ENCODE results near the gene SSBP3. TPM values are rescaled to one million over a fixed set of nuclear protein-coding genes. Genes with fewer than 3 reads are reported as not detected.

The SSBP3 gene
- total RNA-seq, 1 donor from 2014 or later: 161 TPM

DNA sequence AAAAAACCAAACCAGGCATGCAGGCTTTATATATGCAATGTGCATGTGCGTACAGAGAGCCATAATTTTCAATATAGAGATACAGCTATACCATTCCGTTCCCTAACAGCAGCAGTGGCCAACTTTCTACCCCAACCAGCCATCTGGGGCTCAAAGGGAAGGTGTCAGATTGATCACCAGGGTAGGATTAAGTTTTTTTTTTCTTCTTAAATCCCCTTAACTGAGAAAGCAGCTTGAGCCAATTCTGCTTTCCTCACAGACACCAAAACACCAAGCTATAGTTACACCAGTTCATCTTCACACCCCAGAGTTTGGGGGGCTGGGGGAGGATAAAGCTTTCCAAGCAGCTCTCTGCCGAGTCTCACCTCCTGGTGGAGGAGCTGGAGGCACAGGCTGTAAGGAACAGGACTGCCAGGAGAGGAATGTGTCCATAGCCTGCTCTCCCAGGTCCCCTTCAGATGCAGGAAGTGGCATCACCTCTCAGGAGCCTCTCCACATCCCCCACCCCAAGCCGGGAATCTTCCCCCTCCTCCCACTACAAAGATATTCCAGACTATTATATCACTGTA is 87.9 kb downstream of the SSBP3 start:
- TF ChIP-seq, protein P1, sequence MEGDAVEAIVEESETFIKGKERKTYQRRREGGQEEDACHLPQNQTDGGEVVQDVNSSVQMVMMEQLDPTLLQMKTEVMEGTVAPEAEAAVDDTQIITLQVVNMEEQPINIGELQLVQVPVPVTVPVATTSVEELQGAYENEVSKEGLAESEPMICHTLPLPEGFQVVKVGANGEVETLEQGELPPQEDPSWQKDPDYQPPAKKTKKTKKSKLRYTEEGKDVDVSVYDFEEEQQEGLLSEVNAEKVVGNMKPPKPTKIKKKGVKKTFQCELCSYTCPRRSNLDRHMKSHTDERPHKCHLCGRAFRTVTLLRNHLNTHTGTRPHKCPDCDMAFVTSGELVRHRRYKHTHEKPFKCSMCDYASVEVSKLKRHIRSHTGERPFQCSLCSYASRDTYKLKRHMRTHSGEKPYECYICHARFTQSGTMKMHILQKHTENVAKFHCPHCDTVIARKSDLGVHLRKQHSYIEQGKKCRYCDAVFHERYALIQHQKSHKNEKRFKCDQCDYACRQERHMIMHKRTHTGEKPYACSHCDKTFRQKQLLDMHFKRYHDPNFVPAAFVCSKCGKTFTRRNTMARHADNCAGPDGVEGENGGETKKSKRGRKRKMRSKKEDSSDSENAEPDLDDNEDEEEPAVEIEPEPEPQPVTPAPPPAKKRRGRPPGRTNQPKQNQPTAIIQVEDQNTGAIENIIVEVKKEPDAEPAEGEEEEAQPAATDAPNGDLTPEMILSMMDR (IDR thresholded peaks at IDR 0.05; ENCODE audit: unreplicated experiment): no peak
- peaks cover 42% of the 10 kb centered on the region for H3K4me1 Mint-ChIP-seq (ENCODE audit: low read depth)
- peaks cover 3% of the 10 kb centered on the region for H3K36me3 Mint-ChIP-seq (ENCODE audit: insufficient read depth)
- H3K27ac Mint-ChIP-seq: no peak overlapping the region
- H3K9me3 Mint-ChIP-seq (ENCODE audit: low read depth): no peaks in the 10 kb centered on the region
- H3K4me3 Mint-ChIP-seq (ENCODE audit: low read depth): no peak overlapping the region
- no peaks in the 10 kb centered on the region for H3K27me3 Mint-ChIP-seq
- DNase-seq (ENCODE audit: low spot score, unreplicated experiment): no peak

DNA sequence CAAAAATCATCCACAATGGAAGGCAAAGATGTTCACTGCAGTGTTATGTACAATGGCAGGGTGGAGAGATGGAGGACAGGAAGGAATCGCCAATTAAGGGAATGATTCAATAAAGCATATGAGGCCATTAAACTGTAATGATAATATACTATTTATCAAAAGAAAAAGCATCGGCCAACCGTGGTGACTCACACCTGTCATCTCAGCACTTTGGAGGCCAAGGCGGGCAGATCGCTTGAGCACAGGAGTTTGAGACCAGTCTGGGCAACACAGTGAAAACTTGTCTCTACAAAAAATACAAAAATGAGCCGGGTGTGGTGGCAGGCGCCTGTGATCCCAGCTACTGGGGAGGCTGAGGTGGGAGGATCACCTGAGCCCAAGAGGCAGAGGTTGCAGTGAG is 89.1 kb downstream of the SSBP3 start:
- Mint-ChIP-seq H3K36me3 (ENCODE audit: insufficient read depth) (peaks cover 3% of the 10 kb centered on the region), H3K27me3 (no peaks in the 10 kb centered on the region), H3K4me1 (ENCODE audit: low read depth) (peaks cover 43% of the 10 kb centered on the region), H3K27ac (no peak overlapping the region), H3K9me3 (ENCODE audit: low read depth) (no peaks in the 10 kb centered on the region), H3K4me3 (ENCODE audit: low read depth) (no peak overlapping the region)
- TF ChIP-seq, protein P1 (IDR thresholded peaks at IDR 0.05; ENCODE audit: unreplicated experiment): no peak
- no peak for DNase-seq (ENCODE audit: low spot score, unreplicated experiment)

GRCh38 chr1:54315099-54315498 is 91.1 kb downstream of the SSBP3 start:
- no peak for DNase-seq (ENCODE audit: low spot score, unreplicated experiment)
- Mint-ChIP-seq H3K36me3 (ENCODE audit: insufficient read depth) (peaks cover 3% of the 10 kb centered on the region), H3K27me3 (no peaks in the 10 kb centered on the region), H3K4me1 (ENCODE audit: low read depth) (peaks cover 50% of the 10 kb centered on the region), H3K27ac (peak overlapping the region; percentile 57), H3K9me3 (ENCODE audit: low read depth) (no peaks in the 10 kb centered on the region), H3K4me3 (ENCODE audit: low read depth) (no peak overlapping the region)
- TF ChIP-seq, protein P1 (IDR thresholded peaks at IDR 0.05; ENCODE audit: unreplicated experiment): no peak

GRCh38 chr1:54314696-54315095 is 91.5 kb downstream of the SSBP3 start:
- no peaks in the 10 kb centered on the region for H3K27me3 Mint-ChIP-seq
- H3K4me3 Mint-ChIP-seq (ENCODE audit: low read depth): no peak overlapping the region
- H3K27ac Mint-ChIP-seq: peak overlapping the region; percentile 57
- no peak for DNase-seq (ENCODE audit: low spot score, unreplicated experiment)
- TF ChIP-seq, protein P1 (IDR thresholded peaks at IDR 0.05; ENCODE audit: unreplicated experiment): no peak
- no peaks in the 10 kb centered on the region for H3K9me3 Mint-ChIP-seq (ENCODE audit: low read depth)
- peaks cover 50% of the 10 kb centered on the region for H3K4me1 Mint-ChIP-seq (ENCODE audit: low read depth)
- peaks cover 2% of the 10 kb centered on the region for H3K36me3 Mint-ChIP-seq (ENCODE audit: insufficient read depth)

DNA sequence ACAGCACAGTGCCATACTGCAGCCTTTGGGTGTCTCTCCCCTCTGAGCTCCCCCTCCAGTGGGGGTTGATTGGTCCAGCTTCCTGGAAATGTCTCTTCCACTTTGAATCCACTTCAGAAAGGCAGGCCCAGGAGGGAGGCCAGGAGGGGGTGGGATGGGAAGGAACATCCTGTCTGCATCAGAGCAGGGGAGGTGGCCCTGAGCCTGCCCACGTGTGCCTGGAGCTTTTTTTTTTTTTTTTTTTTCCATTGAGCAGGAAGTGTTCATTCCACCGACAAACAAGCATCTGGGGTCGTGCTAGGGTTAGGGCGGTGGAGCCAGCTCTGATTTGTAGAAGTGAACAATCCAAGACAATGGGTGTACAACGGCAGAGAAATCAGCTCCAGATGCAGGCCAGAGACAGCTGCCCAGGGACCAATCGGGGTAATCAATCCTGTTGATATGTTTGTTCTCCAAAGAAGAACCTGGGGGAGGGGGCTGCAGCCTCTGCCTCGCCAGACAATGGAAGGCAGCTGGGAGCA is 93.3 kb downstream of the SSBP3 start:
- TF ChIP-seq, protein P1 (IDR thresholded peaks at IDR 0.05; ENCODE audit: unreplicated experiment): no peak
- H3K4me1 Mint-ChIP-seq (ENCODE audit: low read depth): peaks cover 50% of the 10 kb centered on the region
- H3K9me3 Mint-ChIP-seq (ENCODE audit: low read depth): no peaks in the 10 kb centered on the region
- DNase-seq (ENCODE audit: low spot score, unreplicated experiment): no peak
- H3K36me3 Mint-ChIP-seq (ENCODE audit: insufficient read depth): peaks cover 2% of the 10 kb centered on the region
- peak overlapping the region; percentile 67 for H3K27ac Mint-ChIP-seq
- H3K4me3 Mint-ChIP-seq (ENCODE audit: low read depth): peak overlapping the region; percentile 26
- H3K27me3 Mint-ChIP-seq: no peaks in the 10 kb centered on the region
